Measurements from ENCODE around the gene KIRREL1.

DNA sequence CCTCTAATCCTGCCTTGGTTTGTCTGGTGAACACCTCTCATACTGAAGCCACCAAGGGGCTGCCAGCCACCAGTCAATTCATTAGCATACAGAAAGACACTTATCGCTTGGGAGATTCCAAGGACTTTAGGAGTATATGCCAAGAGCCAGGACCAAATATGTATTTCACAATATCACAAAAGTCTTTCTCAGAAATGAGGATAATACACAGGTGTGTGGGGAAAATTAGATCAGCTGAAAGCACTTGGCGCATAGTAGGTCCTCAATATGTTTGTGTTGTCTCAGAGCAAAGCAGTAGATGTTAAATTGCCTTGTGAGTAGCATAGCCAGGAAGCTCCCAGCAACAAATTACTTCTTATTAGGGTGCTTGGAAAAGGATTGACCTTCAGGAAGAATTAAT is 34.1 kb downstream of the KIRREL1 start:
- TF ChIP-seq TP53 (CRISPR knock-in tag; IDR thresholded peaks at IDR 0.05): no peak
- TF ChIP-seq ZNF263 (CRISPR knock-in tag; IDR thresholded peaks at IDR 0.05; ENCODE audit: low read depth): no peak
- TF ChIP-seq, protein P1, sequence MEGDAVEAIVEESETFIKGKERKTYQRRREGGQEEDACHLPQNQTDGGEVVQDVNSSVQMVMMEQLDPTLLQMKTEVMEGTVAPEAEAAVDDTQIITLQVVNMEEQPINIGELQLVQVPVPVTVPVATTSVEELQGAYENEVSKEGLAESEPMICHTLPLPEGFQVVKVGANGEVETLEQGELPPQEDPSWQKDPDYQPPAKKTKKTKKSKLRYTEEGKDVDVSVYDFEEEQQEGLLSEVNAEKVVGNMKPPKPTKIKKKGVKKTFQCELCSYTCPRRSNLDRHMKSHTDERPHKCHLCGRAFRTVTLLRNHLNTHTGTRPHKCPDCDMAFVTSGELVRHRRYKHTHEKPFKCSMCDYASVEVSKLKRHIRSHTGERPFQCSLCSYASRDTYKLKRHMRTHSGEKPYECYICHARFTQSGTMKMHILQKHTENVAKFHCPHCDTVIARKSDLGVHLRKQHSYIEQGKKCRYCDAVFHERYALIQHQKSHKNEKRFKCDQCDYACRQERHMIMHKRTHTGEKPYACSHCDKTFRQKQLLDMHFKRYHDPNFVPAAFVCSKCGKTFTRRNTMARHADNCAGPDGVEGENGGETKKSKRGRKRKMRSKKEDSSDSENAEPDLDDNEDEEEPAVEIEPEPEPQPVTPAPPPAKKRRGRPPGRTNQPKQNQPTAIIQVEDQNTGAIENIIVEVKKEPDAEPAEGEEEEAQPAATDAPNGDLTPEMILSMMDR (IDR thresholded peaks at IDR 0.05): no peak
- TF ChIP-seq, protein P2, sequence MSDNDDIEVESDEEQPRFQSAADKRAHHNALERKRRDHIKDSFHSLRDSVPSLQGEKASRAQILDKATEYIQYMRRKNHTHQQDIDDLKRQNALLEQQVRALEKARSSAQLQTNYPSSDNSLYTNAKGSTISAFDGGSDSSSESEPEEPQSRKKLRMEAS (CRISPR knock-in tag; IDR thresholded peaks at IDR 0.05): no peak

Data from WTC11 (cell line).